HPDE6-E6E7 (cell line): ENCODE measurements around the gene MRPS34.

Experiments
- DNase-seq: peaks from one replicate; pipeline ENCODE4 v3.0.0; 2011; ENCODE audit warnings: missing footprints; ENCODE audit errors: extremely low spot score

The MRPS34 gene

GRCh38 chr16:1781758-1782407, 8.9 kb upstream of the MRPS34 start:
- DNase-seq, result no peak

- DNase-seq, result no peak
Measured at GRCh38 chr16:1781254-1781653, 8.3 kb upstream of the MRPS34 start.

GRCh38 chr16:1780677-1781072, 7.7 kb upstream of the MRPS34 start:
- DNase-seq, result no peak

GRCh38 chr16:1779741-1780676, 7.1 kb upstream of the MRPS34 start:
- DNase-seq, result no peak

GRCh38 chr16:1779234-1779701, 6.3 kb upstream of the MRPS34 start:
- no peak for DNase-seq

- no peak for DNase-seq
Measured at GRCh38 chr16:1778200-1779179, 5.6 kb upstream of the MRPS34 start.

- DNase-seq, result no peak
Measured at GRCh38 chr16:1777375-1778199, 4.7 kb upstream of the MRPS34 start.

GRCh38 chr16:1776991-1777374, 4.0 kb upstream of the MRPS34 start:
- no peak for DNase-seq

GRCh38 chr16:1776672-1776955, 3.7 kb upstream of the MRPS34 start:
- no peak for DNase-seq

- DNase-seq, result no peak
Measured at GRCh38 chr16:1775846-1776671, 3.1 kb upstream of the MRPS34 start.

GRCh38 chr16:1775006-1775845, 2.3 kb upstream of the MRPS34 start:
- no peak for DNase-seq

- no peak for DNase-seq
Measured at GRCh38 chr16:1774448-1774780, 1.5 kb upstream of the MRPS34 start.

- DNase-seq, result no peak
Measured at GRCh38 chr16:1773703-1774447, 941 bp upstream of the MRPS34 start.

- no peak for DNase-seq
Measured at GRCh38 chr16:1772362-1772907, 499 bp downstream of the MRPS34 start, which contains the start of gene EME2. TSS of gene EME2 (plus strand) at chr16:1772810. CDS start at chr16:1773228, 418 bp downstream.

GRCh38 chr16:1771864-1772361, 1.0 kb downstream of the MRPS34 start:
- DNase-seq, result no peak

- peak; percentile 66 for DNase-seq
Measured at GRCh38 chr16:1771188-1771863, 1.6 kb downstream of the MRPS34 start, which contains the start of gene NME3. TSS of gene NME3 (minus strand) at chr16:1771543. CDS start at chr16:1771534, 9 bp downstream.
